ENCODE results near the gene KLK3. TPM values are rescaled to one million over a fixed set of nuclear protein-coding genes. Genes with fewer than 3 reads are reported as not detected.

The KLK3 gene
- total and polyA plus RNA-seq, 2 experiments from 2014 or later, result 0.19 TPM; not detected in 1

DNA sequence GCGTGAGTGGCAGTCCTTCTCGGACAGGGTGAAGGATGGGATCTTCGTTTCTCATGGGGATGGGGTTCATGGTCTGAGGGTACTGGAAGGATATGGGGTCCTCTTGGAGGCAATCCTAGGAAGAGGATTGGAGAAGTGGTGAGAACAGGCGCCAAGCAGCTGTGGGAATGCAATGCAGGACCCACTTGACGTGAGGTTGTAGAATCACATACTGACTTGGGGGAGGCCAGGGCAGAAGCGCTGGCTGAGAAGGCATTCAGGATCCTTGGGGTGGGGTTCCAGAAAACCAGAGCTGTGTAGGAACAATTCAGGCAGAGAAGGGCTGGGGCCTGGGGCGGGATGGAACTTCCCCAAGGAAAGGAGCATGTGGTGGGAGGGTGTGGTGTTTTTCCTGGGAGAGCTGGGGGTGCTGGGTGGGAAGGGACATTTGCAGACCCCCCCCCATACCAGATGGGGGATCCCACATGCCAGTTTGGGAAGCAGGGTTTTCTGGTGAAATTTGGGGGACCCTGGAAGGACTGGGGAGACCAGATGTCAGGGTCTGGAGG, 32.0 kb upstream of the KLK3 start:
- H3K4me3 Mint-ChIP-seq, result no peak overlapping the region; the same call in 2 of the 3 replicates
- H3K27me3 ChIP-seq (ENCODE audit: insufficient read depth), result peaks cover 43% of the 10 kb centered on the region

DNA sequence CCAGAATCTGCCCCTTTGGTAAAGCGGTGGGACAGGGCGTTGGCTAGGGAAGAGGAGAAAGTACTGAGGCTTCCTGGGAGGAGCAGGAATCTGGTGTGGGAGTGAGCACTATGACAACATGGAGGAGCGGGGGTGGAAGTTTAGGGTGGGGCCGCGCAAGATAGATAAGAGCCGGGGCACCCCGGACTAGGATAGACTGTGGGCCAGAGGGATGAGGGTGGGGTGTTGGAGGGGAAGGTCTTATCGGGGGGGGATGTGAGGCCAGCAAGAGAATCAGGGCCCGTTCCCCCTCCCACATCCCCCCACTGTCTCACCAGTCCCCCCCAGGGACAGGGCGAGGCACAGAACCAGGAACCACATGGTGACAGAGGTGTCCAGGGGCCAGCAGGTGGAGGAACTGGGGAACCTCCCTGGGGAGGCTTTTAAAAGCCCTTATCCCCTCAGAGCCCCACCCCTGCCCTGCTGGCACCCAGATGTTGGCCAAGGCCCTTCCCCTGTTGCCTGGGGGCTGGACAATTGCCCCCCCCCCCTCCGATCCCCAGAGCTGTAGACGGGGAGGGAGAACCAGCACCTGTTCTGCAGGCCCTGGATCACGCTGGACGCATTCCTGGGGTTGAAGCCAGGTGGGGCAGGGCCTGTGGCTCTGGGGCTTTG, 31.2 kb upstream of the KLK3 start, which contains the start of gene KLK1:
Gene KLK1, minus strand, starts transcription at position 399 of the 654 bp plus-strand sequence. Its CDS starts 39 bp downstream, at position 360.
- peaks cover 43% of the 10 kb centered on the region for H3K27me3 ChIP-seq (ENCODE audit: insufficient read depth)
- H3K9me3 Mint-ChIP-seq, result peaks cover 10% of the 10 kb centered on the region; the same call in 1 of the 3 replicates
- TF ChIP-seq ZNF114 (CRISPR knock-in tag; IDR thresholded peaks at IDR 0.05), result no peak
- no peaks in the 10 kb centered on the region for H3F3A ChIP-seq (replicated peaks; ENCODE audit: low read depth)
- no peak within 1 kb of the TSS for H3K27ac ChIP-seq (ENCODE audit: low read depth)
- no peak for DNase-seq (ENCODE audit: low spot score)
- ATAC-seq, result no peak
- H3K36me3 Mint-ChIP-seq (ENCODE audit: low read depth), result peaks cover 3% of the 10 kb centered on the region; the same call in 1 of the 3 replicates
- H2AFZ ChIP-seq, result no peak within 1 kb of the TSS
- no peaks in the 10 kb centered on the region for H3K9me2 ChIP-seq (ENCODE audit: insufficient read depth)
- H3K4me1 Mint-ChIP-seq, result peaks cover 25% of the 10 kb centered on the region
- H3K79me2 ChIP-seq (replicated peaks; ENCODE audit: insufficient read depth), result no peaks in the 10 kb centered on the region
- H3K4me1 ChIP-seq (ENCODE audit: insufficient read depth), result peaks cover 18% of the 10 kb centered on the region
- H3K27me3 Mint-ChIP-seq (ENCODE audit: insufficient read depth, low read depth, poor library complexity), result peaks cover 32% of the 10 kb centered on the region
- H4K20me1 ChIP-seq (replicated peaks; ENCODE audit: insufficient read depth), result no peaks in the 10 kb centered on the region
- H3K4me3 ChIP-seq, result no peak within 1 kb of the TSS
- no peaks in the 10 kb centered on the region for H3K36me3 ChIP-seq (ENCODE audit: insufficient read depth)
- no peak within 1 kb of the TSS for H3K27ac Mint-ChIP-seq
- H3K4me2 ChIP-seq, result no peak within 1 kb of the TSS
- no peak within 1 kb of the TSS; the same call in 2 of the 3 replicates for H3K4me3 Mint-ChIP-seq

More for the DNA sequence above, 32.0 kb upstream of the KLK3 start:
- no peak for ATAC-seq
- H3K9me2 ChIP-seq (ENCODE audit: insufficient read depth), result no peaks in the 10 kb centered on the region
- no peaks in the 10 kb centered on the region for H3F3A ChIP-seq (replicated peaks; ENCODE audit: low read depth)
- H3K79me2 ChIP-seq (replicated peaks; ENCODE audit: insufficient read depth), result no peaks in the 10 kb centered on the region
- Mint-ChIP-seq H3K27me3 (ENCODE audit: insufficient read depth, low read depth, poor library complexity) (peaks cover 34% of the 10 kb centered on the region), H3K27ac (no peak overlapping the region), H3K36me3 (ENCODE audit: low read depth) (peaks cover 3% of the 10 kb centered on the region; the same call in 1 of the 3 replicates), H3K9me3 (peaks cover 10% of the 10 kb centered on the region; the same call in 1 of the 3 replicates), H3K4me1 (peaks cover 27% of the 10 kb centered on the region)
- no peak overlapping the region for H3K4me3 ChIP-seq
- no peaks in the 10 kb centered on the region for H4K20me1 ChIP-seq (replicated peaks; ENCODE audit: insufficient read depth)
- peaks cover 18% of the 10 kb centered on the region for H3K4me1 ChIP-seq (ENCODE audit: insufficient read depth)
- no peak overlapping the region for H3K27ac ChIP-seq (ENCODE audit: low read depth)
- no peak for DNase-seq (ENCODE audit: low spot score)
- H3K36me3 ChIP-seq (ENCODE audit: insufficient read depth), result no peaks in the 10 kb centered on the region
- no peak overlapping the region for H2AFZ ChIP-seq
- no peak for TF ChIP-seq STAT1 (IDR thresholded peaks at IDR 0.05; ENCODE audit: unreplicated experiment)
- TF ChIP-seq CREB1 (CRISPR knock-in tag; IDR thresholded peaks at IDR 0.05; ENCODE audit: low read depth), result no peak
- TF ChIP-seq JUNB (IDR thresholded peaks at IDR 0.05; ENCODE audit: unreplicated experiment), result no peak
- TF ChIP-seq POLR2AphosphoS5 (IDR thresholded peaks at IDR 0.05; ENCODE audit: low read depth), result no peak
- TF ChIP-seq EZH2 (IDR thresholded peaks at IDR 0.05; ENCODE audit: low read depth, unreplicated experiment), result no peak
- no peak for TF ChIP-seq EZH2phosphoT487 (IDR thresholded peaks at IDR 0.05; ENCODE audit: unreplicated experiment)
- TF ChIP-seq ZNF331 (CRISPR knock-in tag; IDR thresholded peaks at IDR 0.05; ENCODE audit: low read depth), result no peak
- H3K4me2 ChIP-seq, result no peak overlapping the region

DNA sequence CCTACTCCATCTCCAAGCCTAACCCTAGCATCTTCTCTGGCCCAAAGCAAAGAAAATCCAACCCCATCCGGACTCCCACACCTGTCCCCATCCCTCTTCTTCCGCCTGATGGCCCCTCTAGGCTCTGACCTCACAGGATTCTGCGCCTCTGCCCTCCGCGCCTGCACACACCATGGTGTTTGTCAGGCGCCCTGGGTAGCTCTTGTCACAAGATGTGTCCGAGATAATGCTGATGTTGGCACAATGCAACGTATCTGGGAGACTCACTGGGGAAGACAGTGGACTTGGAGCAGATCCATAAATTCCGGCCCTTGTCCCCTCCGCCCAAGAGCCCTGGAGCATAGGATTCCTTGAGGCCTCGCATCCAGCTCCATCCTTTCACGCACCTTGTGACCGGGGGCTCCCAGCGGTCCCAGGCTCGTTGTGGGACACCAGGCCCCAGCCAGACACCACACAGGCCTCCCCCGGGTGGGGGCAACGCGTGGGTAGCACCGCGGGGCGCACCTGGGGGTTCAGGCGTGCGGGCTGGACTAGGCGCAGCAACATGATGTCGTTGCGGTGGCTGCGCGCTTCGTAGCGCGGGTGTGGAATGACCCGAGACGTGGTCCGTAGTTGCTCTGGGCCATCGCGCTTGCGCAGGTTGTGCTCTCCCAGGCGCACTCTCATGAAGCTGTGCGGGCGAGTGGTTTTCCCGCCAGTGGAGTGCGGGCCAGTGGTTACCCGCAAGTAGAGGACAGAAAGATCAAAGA, 28.0 kb upstream of the KLK3 start:
- no peak for DNase-seq (ENCODE audit: low spot score)
- no peak for ATAC-seq
- Histone ChIP-seq H3K36me3 (ENCODE audit: insufficient read depth) (no peaks in the 10 kb centered on the region), H3K27ac (ENCODE audit: low read depth) (no peak overlapping the region), H3K79me2 (replicated peaks; ENCODE audit: insufficient read depth) (no peaks in the 10 kb centered on the region), H3F3A (replicated peaks; ENCODE audit: low read depth) (no peaks in the 10 kb centered on the region), H3K4me2 (no peak overlapping the region), H4K20me1 (replicated peaks; ENCODE audit: insufficient read depth) (no peaks in the 10 kb centered on the region), H3K27me3 (ENCODE audit: insufficient read depth) (peaks cover 14% of the 10 kb centered on the region), H3K4me1 (ENCODE audit: insufficient read depth) (peaks cover 1% of the 10 kb centered on the region; the same call in 1 of the 2 replicates), H3K9me2 (ENCODE audit: insufficient read depth) (no peaks in the 10 kb centered on the region), H2AFZ (no peak overlapping the region), H3K4me3 (no peak overlapping the region)
- Mint-ChIP-seq H3K27me3 (ENCODE audit: insufficient read depth, low read depth, poor library complexity) (peaks cover 19% of the 10 kb centered on the region), H3K9me3 (peaks cover 7% of the 10 kb centered on the region; the same call in 1 of the 3 replicates), H3K4me1 (no peaks in the 10 kb centered on the region), H3K36me3 (ENCODE audit: low read depth) (no peaks in the 10 kb centered on the region), H3K27ac (no peak overlapping the region), H3K4me3 (no peak overlapping the region)
- TF ChIP-seq NANOG (IDR thresholded peaks at IDR 0.05; ENCODE audit: borderline replicate concordance) (no peak), CREB1 (CRISPR knock-in tag; IDR thresholded peaks at IDR 0.05; ENCODE audit: low read depth) (no peak), ZNF331 (CRISPR knock-in tag; IDR thresholded peaks at IDR 0.05; ENCODE audit: low read depth) (no peak), STAT1 (IDR thresholded peaks at IDR 0.05; ENCODE audit: unreplicated experiment) (no peak), ZNF114 (CRISPR knock-in tag; IDR thresholded peaks at IDR 0.05) (no peak)
- TF ChIP-seq, protein P1, sequence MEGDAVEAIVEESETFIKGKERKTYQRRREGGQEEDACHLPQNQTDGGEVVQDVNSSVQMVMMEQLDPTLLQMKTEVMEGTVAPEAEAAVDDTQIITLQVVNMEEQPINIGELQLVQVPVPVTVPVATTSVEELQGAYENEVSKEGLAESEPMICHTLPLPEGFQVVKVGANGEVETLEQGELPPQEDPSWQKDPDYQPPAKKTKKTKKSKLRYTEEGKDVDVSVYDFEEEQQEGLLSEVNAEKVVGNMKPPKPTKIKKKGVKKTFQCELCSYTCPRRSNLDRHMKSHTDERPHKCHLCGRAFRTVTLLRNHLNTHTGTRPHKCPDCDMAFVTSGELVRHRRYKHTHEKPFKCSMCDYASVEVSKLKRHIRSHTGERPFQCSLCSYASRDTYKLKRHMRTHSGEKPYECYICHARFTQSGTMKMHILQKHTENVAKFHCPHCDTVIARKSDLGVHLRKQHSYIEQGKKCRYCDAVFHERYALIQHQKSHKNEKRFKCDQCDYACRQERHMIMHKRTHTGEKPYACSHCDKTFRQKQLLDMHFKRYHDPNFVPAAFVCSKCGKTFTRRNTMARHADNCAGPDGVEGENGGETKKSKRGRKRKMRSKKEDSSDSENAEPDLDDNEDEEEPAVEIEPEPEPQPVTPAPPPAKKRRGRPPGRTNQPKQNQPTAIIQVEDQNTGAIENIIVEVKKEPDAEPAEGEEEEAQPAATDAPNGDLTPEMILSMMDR (conservative IDR thresholded peaks at IDR 0.05; ENCODE audit: low read depth in 2 of 2), result no peak
- TF ChIP-seq, protein P2, sequence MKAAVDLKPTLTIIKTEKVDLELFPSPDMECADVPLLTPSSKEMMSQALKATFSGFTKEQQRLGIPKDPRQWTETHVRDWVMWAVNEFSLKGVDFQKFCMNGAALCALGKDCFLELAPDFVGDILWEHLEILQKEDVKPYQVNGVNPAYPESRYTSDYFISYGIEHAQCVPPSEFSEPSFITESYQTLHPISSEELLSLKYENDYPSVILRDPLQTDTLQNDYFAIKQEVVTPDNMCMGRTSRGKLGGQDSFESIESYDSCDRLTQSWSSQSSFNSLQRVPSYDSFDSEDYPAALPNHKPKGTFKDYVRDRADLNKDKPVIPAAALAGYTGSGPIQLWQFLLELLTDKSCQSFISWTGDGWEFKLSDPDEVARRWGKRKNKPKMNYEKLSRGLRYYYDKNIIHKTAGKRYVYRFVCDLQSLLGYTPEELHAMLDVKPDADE (IDR thresholded peaks at IDR 0.05), result no peak

All from GM23338 (cell line).